Thyroid gland (tissue), 4 donors: ENCODE data around the gene CCL8. TPM values are rescaled to one million over a fixed set of nuclear protein-coding genes. Genes with fewer than 3 reads are reported as not detected.

Experiments
- DNase-seq, 2 donors: peaks; one replicate each; pipeline ENCODE4 v3.0.0-alpha.2; 2019
- H3K27ac ChIP-seq, 3 donors: fragments of 200-600 bp; sonication (generic); 1 replicate in 2 of 3; 2 replicates in 1 of 3; pipeline ENCODE4 v1.5.1; 2016 to 2019; ENCODE audit warnings: mild to moderate bottlenecking in 1 of 3, moderate library complexity in 1 of 3
- H3K27me3 ChIP-seq: fragments of 200-600 bp; sonication (generic); one replicate; pipeline ENCODE4 v1.5.1; 2019
- H3K36me3 ChIP-seq, 2 donors: fragments of 200-600 bp; sonication (generic); one replicate each; pipeline ENCODE4 v1.5.1; 2016 to 2019
- H3K4me1 ChIP-seq, 2 donors: fragments of 200-600 bp; sonication (generic); one replicate each; pipeline ENCODE4 v1.5.1; 2017 to 2019
- H3K4me3 ChIP-seq, 3 donors: fragments of 200-600 bp; sonication (generic); replicated peaks in 1 of 3; 1 replicate in 2 of 3; 2 replicates in 1 of 3; pipeline ENCODE4 v1.5.1; 2016; ENCODE audit warnings: mild to moderate bottlenecking in 1 of 3
- H3K9me3 ChIP-seq: fragments of 200-600 bp; sonication (generic); one replicate; pipeline ENCODE4 v1.5.1; 2017
- CTCF ChIP-seq, 6 experiments: fragments of 200-600 bp in 3 of 6; fragments of 450-650 bp in 3 of 6; sonication (generic) in 3 of 6; IDR thresholded peaks; one replicate each; pipeline ENCODE4 v1.5.1; 2016 to 2019; ENCODE audit warnings: antibody characterized with exemption in 6 of 6, mild to moderate bottlenecking in 2 of 6, inconsistent platforms in 1 of 6, moderate library complexity in 1 of 6
- POLR2A ChIP-seq, 2 donors: fragments of 450-650 bp; IDR thresholded peaks; one replicate each; pipeline ENCODE4 v1.6.1; 2017; ENCODE audit warnings: antibody characterized with exemption in 2 of 2, mild to moderate bottlenecking in 2 of 2, moderate library complexity in 1 of 2
- WGBS, 2 donors: methylation state at CpG; one replicate each; pipeline ENCODE4 v1.1.5; 2017; 5-methylcytosine and 5-hydroxymethylcytosine counted together
- intact Hi-C: fragments of 100-400 bp; cut with DNase I; formaldehyde crosslinking; loops from one replicate; pipeline ENCODE4 v1.15.1; 2023
- total RNA-seq, 4 donors: library from RNA; depleted of rRNA; stranded (reverse); fragments of >200 nt; gene quantifications; one replicate each; pipeline ENCODE4 v1.2.3, GENCODE V29; 2016

CCL8 gene
- total RNA-seq, 4 donors from 2014 or later: not detected

DNA sequence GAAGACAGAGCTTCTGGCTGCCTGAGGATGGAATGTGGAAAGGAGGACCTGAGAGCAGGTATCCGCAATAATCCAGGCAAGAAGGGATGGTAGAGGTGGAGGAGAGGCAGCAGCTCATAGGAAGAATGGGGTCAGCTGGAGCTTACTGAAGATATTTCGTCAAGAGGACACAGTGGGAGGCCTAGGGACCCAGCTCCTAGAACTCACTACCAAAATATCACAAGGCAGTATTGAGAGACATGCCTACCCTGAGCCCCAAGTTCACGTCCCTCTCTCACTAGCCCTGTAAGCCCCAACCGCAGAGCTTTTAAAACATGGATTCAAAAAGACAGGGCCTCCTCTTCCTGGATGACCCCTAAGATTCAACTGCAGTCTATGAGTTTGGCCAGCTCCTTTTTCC lies 14.2 kb upstream of the CCL8 start:
- no peaks in the 10 kb centered on the region for H3K9me3 ChIP-seq
- H3K36me3 ChIP-seq: no peaks in the 10 kb centered on the region
- intact Hi-C loops: no loop called here
- 96 to 97% methylated on average over 4 of the region's 4 CpGs for whole genome bisulfite sequencing, 2 donors
- no peak overlapping the region for H3K4me3 ChIP-seq
- no peak overlapping the region for H3K27ac ChIP-seq
- no peak for TF ChIP-seq POLR2A (IDR thresholded peaks at IDR 0.05)
- TF ChIP-seq CTCF (IDR thresholded peaks at IDR 0.05): no peak
- no peak for DNase-seq
- no peaks in the 10 kb centered on the region for H3K27me3 ChIP-seq
- no peaks in the 10 kb centered on the region for H3K4me1 ChIP-seq

GRCh38 chr17:34305606-34306005 lies 13.6 kb upstream of the CCL8 start:
- H3K4me1 ChIP-seq: no peaks in the 10 kb centered on the region
- no peaks in the 10 kb centered on the region for H3K27me3 ChIP-seq
- no peak overlapping the region for H3K4me3 ChIP-seq
- TF ChIP-seq POLR2A (IDR thresholded peaks at IDR 0.05) (no peak), CTCF (IDR thresholded peaks at IDR 0.05) (no peak)
- H3K27ac ChIP-seq: no peak overlapping the region
- intact Hi-C loops: no loop called here
- no peak for DNase-seq
- H3K36me3 ChIP-seq: no peaks in the 10 kb centered on the region
- no peaks in the 10 kb centered on the region for H3K9me3 ChIP-seq

DNA sequence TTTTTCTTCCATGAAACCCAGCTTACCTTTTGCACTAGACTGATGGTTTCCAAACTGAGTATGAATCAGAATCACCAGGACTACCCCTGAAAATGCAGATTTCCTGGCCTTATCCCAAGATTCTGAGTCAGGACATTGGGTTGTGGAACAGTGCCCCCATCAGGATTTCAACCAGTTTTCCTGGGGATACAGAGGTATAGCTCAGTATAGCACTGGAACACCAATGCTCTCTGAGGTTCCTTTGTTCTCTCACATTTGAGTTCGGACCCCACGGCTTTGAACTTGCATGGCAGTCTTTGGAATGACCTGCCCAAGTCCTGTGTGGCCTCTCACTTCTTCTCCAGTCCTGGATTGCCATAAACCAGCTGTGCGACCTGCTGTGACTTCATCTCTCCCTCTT lies 12.8 kb upstream of the CCL8 start:
- Histone ChIP-seq H3K27ac (no peak overlapping the region), H3K36me3 (no peaks in the 10 kb centered on the region), H3K9me3 (no peaks in the 10 kb centered on the region), H3K27me3 (no peaks in the 10 kb centered on the region), H3K4me1 (no peaks in the 10 kb centered on the region), H3K4me3 (no peak overlapping the region)
- no peak for TF ChIP-seq POLR2A (IDR thresholded peaks at IDR 0.05)
- peak in 4 of 6 experiments; percentile 35 to 72 (median 50) for TF ChIP-seq CTCF (IDR thresholded peaks at IDR 0.05)
- peak; percentile 24 to 32 for DNase-seq
- intact Hi-C loops: no loop called here
- 61 to 78% methylated on average over 3 of the region's 3 CpGs for WGBS, 2 donors

- TF ChIP-seq CTCF (IDR thresholded peaks at IDR 0.05): no peak
- no peak for TF ChIP-seq POLR2A (IDR thresholded peaks at IDR 0.05)
- H3K27me3 ChIP-seq: no peaks in the 10 kb centered on the region
- H3K9me3 ChIP-seq: no peaks in the 10 kb centered on the region
- H3K4me3 ChIP-seq: no peak overlapping the region
- H3K4me1 ChIP-seq: no peaks in the 10 kb centered on the region
- 38 to 44% methylated on average over 3 of the region's 3 CpGs for WGBS, 2 donors
- H3K27ac ChIP-seq: no peak overlapping the region
- H3K36me3 ChIP-seq: no peaks in the 10 kb centered on the region
- intact Hi-C loops: no loop called here
- no peak for DNase-seq
Measured at GRCh38 chr17:34307110-34307509, 12.1 kb upstream of the CCL8 start.

- TF ChIP-seq POLR2A (IDR thresholded peaks at IDR 0.05): no peak
- no peak for TF ChIP-seq CTCF (IDR thresholded peaks at IDR 0.05)
- H3K4me3 ChIP-seq: no peak overlapping the region
- intact Hi-C loops: no loop called here
- H3K27me3 ChIP-seq: no peaks in the 10 kb centered on the region
- peaks cover 0 to under 1% of the 10 kb centered on the region in 2 donors for H3K4me1 ChIP-seq
- H3K9me3 ChIP-seq: no peaks in the 10 kb centered on the region
- H3K36me3 ChIP-seq: no peaks in the 10 kb centered on the region
- DNase-seq: no peak
- H3K27ac ChIP-seq: no peak overlapping the region
Measured at GRCh38 chr17:34308371-34308770, 10.9 kb upstream of the CCL8 start.
